ENCODE results near the gene LSAMP.

The LSAMP gene

GRCh38 chr3:116285781-116286421 lies 159.4 kb downstream of the LSAMP start:
- DNase-seq (ENCODE audit: low read depth), result no peak

DNA sequence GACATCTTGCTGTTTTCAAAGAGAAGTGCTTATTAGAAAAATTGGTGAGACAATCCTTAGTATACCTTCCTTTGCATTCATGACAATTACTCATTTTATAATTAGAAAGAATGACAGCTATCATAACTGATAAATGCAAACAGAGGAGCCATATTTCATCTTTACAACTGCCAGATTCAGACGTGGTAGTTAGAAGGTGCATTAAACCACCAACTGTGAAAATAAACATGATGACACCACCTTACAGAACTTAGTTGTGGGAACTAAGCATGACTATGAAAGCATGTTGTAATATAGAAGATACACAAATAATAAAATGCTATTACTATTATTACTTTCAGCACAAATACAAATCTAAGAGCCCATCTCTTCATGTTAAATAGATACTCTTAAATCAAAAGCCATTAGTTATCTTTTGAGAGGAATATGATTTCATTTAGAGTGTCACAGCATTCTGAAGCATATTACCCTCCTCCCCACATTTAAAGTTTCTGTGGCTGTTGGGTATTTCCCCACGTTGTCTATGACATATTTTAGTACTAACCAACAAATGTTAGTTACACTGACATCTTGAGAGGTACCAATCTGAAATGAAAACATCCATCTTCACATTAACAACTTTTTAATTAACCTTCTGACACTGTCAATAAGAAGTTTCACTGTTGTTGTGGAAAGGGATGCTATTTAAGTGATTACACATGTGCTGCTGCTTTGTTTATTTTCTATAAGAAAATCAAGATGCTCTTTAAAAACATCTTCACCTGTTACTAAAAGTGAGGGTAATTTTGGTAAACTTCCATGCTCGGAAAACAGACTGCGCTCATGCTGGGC lies 163.8 kb downstream of the LSAMP start:
- DNase-seq (ENCODE audit: low read depth), result no peak

DNA sequence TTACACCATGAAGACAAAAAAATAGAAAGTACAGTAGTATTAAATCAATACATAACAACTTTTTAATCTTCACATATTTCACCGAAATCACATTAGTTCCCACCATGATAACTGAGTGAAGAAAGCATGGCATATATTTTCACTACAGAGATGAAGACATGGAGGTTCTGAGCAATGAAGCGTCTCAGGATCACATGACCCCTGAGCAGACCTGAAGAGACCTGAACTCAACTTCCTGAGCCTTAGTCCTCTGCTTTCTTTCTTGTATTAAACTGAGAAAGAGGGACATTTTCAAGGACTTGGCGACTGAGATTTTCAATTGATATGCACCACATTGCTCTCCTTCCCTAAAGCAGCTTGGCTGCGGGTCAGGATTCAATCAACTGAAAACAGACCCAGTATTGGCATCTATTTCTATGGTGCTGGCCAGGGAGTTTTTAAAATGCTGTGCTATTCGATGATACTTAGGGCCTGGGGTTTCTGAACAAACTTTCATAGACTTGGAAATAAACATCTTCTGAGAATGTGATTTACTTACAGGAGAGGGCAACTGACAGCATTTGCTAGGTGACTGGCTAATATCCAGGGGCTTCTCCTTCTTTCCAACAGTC lies 165.1 kb downstream of the LSAMP start:
- DNase-seq (ENCODE audit: low read depth), result no peak

DNA sequence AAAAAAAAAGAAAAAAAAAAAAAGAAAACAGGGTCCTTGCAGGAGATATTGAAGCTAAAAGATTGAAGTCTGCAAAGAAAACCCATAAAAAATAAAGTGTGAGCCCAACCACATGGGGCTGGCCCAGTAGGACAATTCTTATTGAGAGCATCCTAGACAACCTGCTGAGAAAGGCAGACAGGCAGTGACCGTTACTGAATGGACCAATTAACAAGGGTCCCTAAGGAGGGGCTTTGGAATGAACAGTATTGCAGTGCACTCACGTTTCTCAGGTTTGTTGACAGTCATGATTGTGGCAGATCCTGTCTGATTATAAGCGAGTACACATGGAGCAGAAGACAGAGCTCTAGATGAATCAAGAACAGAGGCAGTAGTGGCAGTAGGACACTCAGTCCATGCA lies 168.6 kb downstream of the LSAMP start:
- no peak for DNase-seq (ENCODE audit: low read depth)

- no peak for DNase-seq (ENCODE audit: low read depth)
Measured at GRCh38 chr3:116270056-116270455, 175.2 kb downstream of the LSAMP start.

- DNase-seq (ENCODE audit: low read depth), result no peak
Measured at GRCh38 chr3:116267116-116267515, 178.2 kb downstream of the LSAMP start.

GRCh38 chr3:116265976-116266584 lies 179.2 kb downstream of the LSAMP start:
- no peak for DNase-seq (ENCODE audit: low read depth)

- DNase-seq (ENCODE audit: low read depth), result no peak
Measured at GRCh38 chr3:116265320-116265695, 180.0 kb downstream of the LSAMP start.

DNA sequence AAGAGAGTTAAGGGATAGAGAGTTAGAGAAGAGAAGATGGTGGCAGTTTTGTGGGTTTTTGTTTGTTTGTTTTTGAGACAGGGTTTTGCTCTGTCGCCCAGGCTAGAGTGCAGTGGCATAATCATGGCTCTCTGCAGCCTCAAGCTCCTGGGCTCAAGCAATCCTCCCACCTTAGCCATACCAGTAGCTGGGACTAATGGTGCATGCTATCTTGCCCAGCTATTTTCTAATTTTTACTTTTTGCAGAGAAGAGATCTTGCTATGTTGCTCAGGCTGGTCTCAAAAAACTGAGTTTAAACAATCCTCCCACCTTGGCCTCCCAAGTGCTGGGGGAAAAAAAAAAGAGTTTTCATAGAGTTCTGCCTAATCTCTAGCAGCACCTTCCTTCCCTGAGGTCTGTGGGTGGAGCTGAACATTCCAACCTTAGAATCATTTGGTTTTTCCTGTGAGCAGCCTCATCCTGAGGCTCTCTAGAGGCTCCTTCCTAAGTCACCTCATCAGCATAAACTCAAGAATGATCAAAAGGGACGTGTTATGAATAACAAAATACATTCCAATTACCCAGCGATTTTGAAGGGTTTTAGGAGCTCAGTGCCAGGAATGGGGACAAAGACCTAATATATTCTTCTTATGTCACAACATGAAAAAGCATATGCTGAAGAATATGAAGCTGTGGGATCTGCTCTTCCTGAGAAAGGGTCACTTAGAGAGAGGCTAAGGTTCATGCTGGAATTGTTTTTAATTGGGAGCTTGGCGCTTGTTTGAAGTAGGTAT lies 180.6 kb downstream of the LSAMP start:
- no peak for DNase-seq (ENCODE audit: low read depth)

DNA sequence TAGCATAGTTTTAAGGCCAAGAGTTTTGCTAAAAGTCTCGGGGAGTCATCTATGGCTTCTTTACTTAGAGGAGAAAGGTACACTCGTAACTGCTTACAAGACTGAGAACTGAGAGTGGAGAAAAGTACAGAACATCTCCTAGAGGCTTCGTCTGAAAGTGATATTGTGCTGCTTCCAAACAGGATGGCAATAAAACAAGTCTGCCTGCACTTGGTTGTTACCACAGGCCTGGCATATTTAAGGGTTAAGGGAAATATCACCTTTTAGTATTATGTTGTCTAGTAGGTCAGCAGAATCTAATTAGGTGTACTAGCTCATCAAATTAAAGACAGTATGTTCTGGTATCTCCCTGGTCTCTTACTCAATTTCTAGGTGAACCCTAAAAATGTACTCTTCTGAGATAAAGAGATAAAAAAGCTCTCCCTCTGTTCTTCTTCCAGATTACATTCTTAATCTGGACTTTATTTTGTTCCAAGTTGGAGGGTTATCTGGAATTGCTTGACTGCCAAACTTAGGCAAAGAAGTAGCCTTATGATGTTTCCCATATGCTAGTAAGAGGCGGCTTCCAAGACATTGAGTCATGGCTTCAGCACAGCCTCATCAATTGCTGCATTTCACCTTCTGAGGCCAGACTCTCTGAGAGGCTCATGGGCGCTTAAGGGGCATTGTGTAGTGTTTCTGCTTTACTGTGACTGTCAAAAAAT lies 181.3 kb downstream of the LSAMP start:
- peak; percentile 2 for DNase-seq (ENCODE audit: low read depth)

GRCh38 chr3:116260491-116260890 lies 184.8 kb downstream of the LSAMP start:
- DNase-seq (ENCODE audit: low read depth), result no peak

DNA sequence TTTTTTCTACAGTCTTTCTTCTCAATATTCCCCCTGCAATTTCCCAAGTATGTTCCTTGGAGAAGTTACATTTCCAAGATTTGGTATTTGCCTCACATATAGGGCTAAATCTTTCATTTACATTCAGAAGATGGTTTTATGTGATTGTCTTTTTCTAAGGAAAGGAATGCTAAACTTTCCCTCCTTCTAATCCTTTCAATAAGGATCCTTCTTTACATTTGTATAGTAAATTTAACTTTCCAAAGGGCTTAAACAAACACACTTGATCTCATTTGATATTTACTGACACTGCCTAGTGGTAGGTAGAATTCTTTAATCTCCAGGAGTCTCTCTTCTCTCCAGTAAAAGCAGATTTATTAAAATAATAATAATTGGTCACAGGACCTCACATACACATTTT lies 185.3 kb downstream of the LSAMP start:
- DNase-seq (ENCODE audit: low read depth), result no peak

DNA sequence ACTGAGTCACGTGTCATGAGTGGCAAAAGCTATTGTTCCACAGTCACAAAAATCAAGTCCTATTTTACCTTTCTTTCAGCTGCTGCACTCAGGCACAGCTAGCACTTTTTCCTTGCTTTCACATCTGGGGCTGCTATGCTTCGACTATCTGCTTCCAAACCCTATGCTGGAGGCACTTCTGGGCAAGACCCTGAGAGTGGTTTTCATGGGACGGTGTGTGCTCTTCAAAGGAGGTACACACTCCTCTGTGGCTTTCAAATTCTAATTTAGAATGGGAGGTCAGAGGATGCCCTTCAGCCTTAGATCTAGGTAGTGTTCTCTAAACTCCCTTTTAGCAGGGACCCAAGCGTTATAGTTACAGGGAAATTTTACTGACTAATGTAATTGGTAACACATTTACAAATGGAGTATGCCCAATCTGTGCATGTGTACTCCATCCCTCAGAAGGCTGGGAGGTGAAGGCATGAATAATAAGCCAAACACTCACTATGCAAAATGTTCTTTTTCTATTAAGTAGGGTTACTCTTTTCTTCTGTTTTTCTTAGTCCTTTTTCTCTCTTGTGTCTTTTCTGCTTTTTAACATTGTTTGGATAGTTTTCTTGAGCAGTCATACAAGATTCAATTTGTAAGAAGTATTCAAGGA lies 188.3 kb downstream of the LSAMP start:
- no peak for DNase-seq (ENCODE audit: low read depth)

DNA sequence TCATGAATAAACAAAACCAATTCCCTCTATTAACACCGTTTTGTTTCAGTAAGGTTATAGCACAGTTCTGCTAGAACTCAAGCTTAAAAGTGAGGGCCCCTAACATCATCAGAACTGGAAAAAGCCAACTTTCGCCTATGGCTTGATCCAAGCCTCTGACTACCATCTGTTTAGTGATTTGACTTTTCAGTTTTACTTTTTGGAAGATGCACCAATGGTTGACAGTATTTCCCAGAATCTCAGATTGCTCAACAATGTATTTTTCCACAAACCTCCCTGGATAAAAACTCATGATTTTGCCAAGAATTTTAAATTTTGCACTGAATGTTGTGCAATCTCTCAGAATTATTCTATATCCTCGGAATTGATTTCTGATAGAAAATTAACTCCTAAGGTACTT lies 190.7 kb downstream of the LSAMP start:
- DNase-seq (ENCODE audit: low read depth), result no peak

GRCh38 chr3:116253511-116253910 lies 191.8 kb downstream of the LSAMP start:
- DNase-seq (ENCODE audit: low read depth), result no peak

DNA sequence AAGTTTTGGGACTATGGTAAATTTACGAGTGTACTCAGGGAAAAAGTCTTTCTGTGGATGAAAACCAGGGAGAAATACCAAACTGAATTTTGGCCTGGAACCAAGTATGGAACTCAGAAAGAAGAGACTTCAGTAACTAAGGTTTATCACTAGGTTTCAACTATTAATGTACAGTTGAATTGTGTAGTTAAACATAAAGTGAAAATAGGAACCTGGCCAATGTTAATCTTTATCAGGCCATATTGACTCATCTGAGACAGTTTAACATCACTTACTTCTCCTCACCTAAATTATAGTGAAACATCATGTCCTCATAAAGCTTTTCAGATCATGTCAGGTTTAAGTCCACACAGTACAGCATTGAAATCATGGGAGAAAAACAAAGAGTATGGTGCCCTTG lies 197.7 kb downstream of the LSAMP start:
- DNase-seq (ENCODE audit: low read depth), result no peak

GRCh38 chr3:116246406-116246980 lies 198.8 kb downstream of the LSAMP start:
- no peak for DNase-seq (ENCODE audit: low read depth)

DNA sequence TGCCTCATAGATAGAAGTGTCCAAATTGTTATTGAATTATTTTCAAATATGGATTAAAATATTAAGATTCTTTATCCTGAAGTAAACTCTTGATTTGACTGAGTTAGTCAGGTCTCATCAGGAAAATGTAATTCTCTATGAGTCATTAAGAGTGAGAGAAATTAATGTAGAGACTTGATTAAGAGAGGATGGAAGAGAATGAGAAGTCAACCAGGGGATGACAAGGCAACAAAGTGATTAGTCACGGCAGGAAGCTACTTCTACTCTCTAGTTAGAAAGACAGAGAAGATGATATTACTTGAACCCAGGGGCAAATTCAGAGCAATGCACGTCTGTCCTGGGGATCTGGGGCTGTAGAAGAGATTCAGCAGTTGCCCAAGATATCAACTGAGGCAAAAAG lies 202.5 kb downstream of the LSAMP start:
- DNase-seq (ENCODE audit: low read depth), result no peak

DNA sequence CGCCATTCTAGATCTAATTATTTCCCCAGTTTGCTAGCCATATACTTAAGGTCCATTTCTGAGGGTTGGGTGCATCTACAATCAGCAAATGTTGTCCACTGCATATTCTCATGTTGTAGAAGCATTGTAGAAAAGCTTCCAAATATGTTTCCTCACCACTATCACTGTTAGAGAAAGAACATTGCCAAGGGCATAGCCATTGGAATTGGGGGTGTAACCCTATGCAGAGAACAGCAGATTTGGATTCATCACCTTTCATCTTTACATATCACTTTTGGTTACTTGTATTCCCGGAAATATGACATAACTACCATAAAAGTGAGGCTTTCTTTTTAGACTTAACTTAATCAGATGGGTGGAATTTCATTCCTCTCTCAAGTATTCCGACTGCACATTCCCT lies 203.6 kb downstream of the LSAMP start:
- DNase-seq (ENCODE audit: low read depth), result no peak

DNA sequence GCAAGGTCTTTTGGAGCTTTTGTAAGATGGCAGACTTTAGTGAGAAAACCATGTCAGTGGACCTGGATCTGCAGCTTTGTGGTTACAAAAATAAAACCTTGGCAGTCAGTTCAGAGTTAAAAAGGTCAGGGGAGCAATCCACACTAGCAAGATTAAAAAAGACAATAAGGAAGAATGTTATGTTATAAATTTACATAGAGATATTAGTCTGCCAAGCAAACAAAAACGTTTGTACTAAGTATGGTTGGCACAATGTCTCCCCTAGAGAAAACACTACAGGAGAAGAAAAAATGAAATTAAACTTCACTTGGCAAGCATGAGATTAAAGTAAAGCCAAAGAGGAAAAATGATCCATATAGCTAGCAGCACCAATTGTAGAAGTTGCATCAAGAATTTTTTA lies 205.0 kb downstream of the LSAMP start:
- DNase-seq (ENCODE audit: low read depth), result no peak
